RPMI7951 (cell line): ENCODE results near the gene NEFH. TPM values are rescaled to one million over a fixed set of nuclear protein-coding genes. Genes with fewer than 3 reads are reported as not detected.

Source experiments
- total RNA-seq: library from RNA; depleted of rRNA; stranded (reverse); fragments of >200 nt; shearing (Covaris generic); gene quantifications from 2 replicates; pipeline ENCODE4 v1.2.3, GENCODE V29; 2014; rRNA removed

Gene NEFH
- total RNA-seq, 1 experiment from 2014 or later: under 0.01 TPM

Other genes starting within 250 kb of the NEFH start
- 10.5 and 12.3 TPM in 2 replicates for gene RHBDD3, start 212.2 kb upstream of the NEFH start, total RNA-seq
- gene EWSR1, start 211.9 kb upstream of the NEFH start, total RNA-seq: 127 and 233 TPM in 2 replicates
- gene GAS2L1, start 173.6 kb upstream of the NEFH start, total RNA-seq: 10.9 and 17.1 TPM in 2 replicates
- 0.24 TPM in 1 of 2 replicates, not detected in the other for gene RASL10A, start 164.5 kb upstream of the NEFH start, total RNA-seq
- gene AP1B1, start 91.6 kb upstream of the NEFH start, total RNA-seq: 40.3 and 48.8 TPM in 2 replicates
- not detected in 2 replicates for gene RFPL1, start 41.6 kb upstream of the NEFH start, total RNA-seq
- 45.1 and 52.0 TPM in 2 replicates for gene THOC5, start 73.5 kb downstream of the NEFH start, total RNA-seq
- gene NIPSNAP1, start 100.9 kb downstream of the NEFH start, total RNA-seq: 50.8 and 52.9 TPM in 2 replicates
- 35.9 TPM in 2 replicates for gene NF2, start 123.4 kb downstream of the NEFH start, total RNA-seq
- not detected in 2 replicates for gene CABP7, start 239.8 kb downstream of the NEFH start, total RNA-seq